MM.1S (cell line): ENCODE measurements around the gene GRIN1.

Source experiments
- DNase-seq: peaks from one replicate; pipeline ENCODE4 v3.0.0-alpha.2; 2015
- H2AFZ ChIP-seq: fragments of 300-600 bp; sonication (generic); 2 replicates; pipeline ENCODE4 v1.6.0; 2016; ENCODE audit warnings: antibody characterized with exemption, low read length
- H3F3A ChIP-seq: fragments of 300-600 bp; sonication (generic); 2 replicates; pipeline ENCODE4 v1.6.1; 2016; ENCODE audit warnings: mild to moderate bottlenecking, antibody characterized with exemption, low read length, moderate library complexity, mixed read lengths; ENCODE audit not compliant: insufficient read depth
- H3K27ac ChIP-seq: fragments of 300-600 bp; sonication (generic); 2 replicates; pipeline ENCODE4 v1.5.1; 2016; ENCODE audit warnings: mild to moderate bottlenecking, low read length
- H3K27me3 ChIP-seq: fragments of 300-600 bp; sonication (generic); replicated peaks from 2 replicates; pipeline ENCODE4 v1.6.0; 2016; ENCODE audit warnings: low read length; ENCODE audit not compliant: insufficient read depth
- H3K36me3 ChIP-seq: fragments of 300-600 bp; sonication (generic); replicated peaks from 2 replicates; pipeline ENCODE4 v1.6.1; 2016; ENCODE audit warnings: mild to moderate bottlenecking, low read length, mixed read lengths; ENCODE audit not compliant: insufficient read depth
- H3K4me1 ChIP-seq: fragments of 300-600 bp; sonication (generic); 2 replicates; pipeline ENCODE4 v1.6.1; 2016; ENCODE audit warnings: low read length, mixed read lengths
- H3K4me2 ChIP-seq: fragments of 300-600 bp; sonication (generic); 2 replicates; pipeline ENCODE4 v1.6.0; 2016; ENCODE audit warnings: low read depth, low read length
- H3K4me3 ChIP-seq: fragments of 300-600 bp; sonication (generic); 2 replicates; pipeline ENCODE4 v1.5.1; 2016; ENCODE audit warnings: low read length, mixed read lengths
- H3K79me2 ChIP-seq: fragments of 300-600 bp; sonication (generic); 2 replicates; pipeline ENCODE4 v1.6.1; 2016; ENCODE audit warnings: mixed run types, low read length, mixed read lengths
- H3K9ac ChIP-seq: fragments of 300-600 bp; sonication (generic); 2 replicates; pipeline ENCODE4 v1.6.1; 2016; ENCODE audit warnings: low read length, mixed read lengths
- H3K9me2 ChIP-seq: fragments of 300-600 bp; sonication (generic); replicated peaks from 2 replicates; pipeline ENCODE4 v1.6.1; 2016; ENCODE audit warnings: mild to moderate bottlenecking, low read length, mixed read lengths; ENCODE audit not compliant: insufficient read depth
- H3K9me3 ChIP-seq: fragments of 300-600 bp; sonication (generic); replicated peaks from 2 replicates; pipeline ENCODE4 v1.6.1; 2016; ENCODE audit warnings: mild to moderate bottlenecking, low read length, mixed read lengths; ENCODE audit not compliant: insufficient read depth
- H4K20me1 ChIP-seq: fragments of 300-600 bp; sonication (generic); 2 replicates; pipeline ENCODE4 v1.6.1; 2016; ENCODE audit warnings: mild to moderate bottlenecking, low read length, moderate library complexity, mixed read lengths; ENCODE audit not compliant: insufficient read depth
- CTCF ChIP-seq: fragments of 300-600 bp; sonication (generic); IDR thresholded peaks from 2 replicates; pipeline ENCODE4 v1.5.1; 2016; ENCODE audit warnings: antibody characterized with exemption, low read length, mixed read lengths
- EZH2 ChIP-seq: fragments of 300-600 bp; sonication (generic); optimal IDR thresholded peaks from 2 replicates; pipeline ENCODE3; 2017; ENCODE audit warnings: low read depth, mild to moderate bottlenecking, antibody characterized with exemption, low read length, mixed read lengths
- EZH2phosphoT487 ChIP-seq: fragments of 300-600 bp; sonication (generic); IDR thresholded peaks from 2 replicates; pipeline ENCODE4 v1.6.1; 2018; ENCODE audit warnings: antibody characterized with exemption, low read length

Gene GRIN1

GRCh38 chr9:137200311-137201204 is 61.6 kb downstream of the GRIN1 start, which contains the start of gene TPRN:
TPRN (minus strand) TSS chr9:137200741; CDS start chr9:137200711, 30 bp downstream.
- Histone ChIP-seq H3K9me2 (no peaks in the 10 kb centered on the region), H3K9ac (peak within 1 kb of the TSS; percentile 79), H3K79me2 (peaks cover 33% of the 10 kb centered on the region), H3K36me3 (no peaks in the 10 kb centered on the region), H3K27me3 (no peaks in the 10 kb centered on the region), H3K4me2 (peak within 1 kb of the TSS; percentile 97), H2AFZ (peak within 1 kb of the TSS; percentile 79), H4K20me1 (no peaks in the 10 kb centered on the region), H3K9me3 (no peaks in the 10 kb centered on the region), H3K4me1 (peaks cover 16% of the 10 kb centered on the region), H3K4me3 (peak within 1 kb of the TSS; percentile 92), H3K27ac (peak within 1 kb of the TSS; percentile 50; the same call in 1 of the 2 replicates), H3F3A (peaks cover 14% of the 10 kb centered on the region; the same call in 1 of the 2 replicates)
- peak; percentile 100 for DNase-seq
- TF ChIP-seq CTCF (no peak), EZH2 (no peak), EZH2phosphoT487 (no peak)

- Histone ChIP-seq H2AFZ (peak overlapping the region; percentile 79), H3K36me3 (no peaks in the 10 kb centered on the region), H3K4me2 (peak overlapping the region; percentile 97), H3K4me3 (peak overlapping the region; percentile 92), H3K79me2 (peaks cover 41% of the 10 kb centered on the region), H3K9ac (peak overlapping the region; percentile 79), H4K20me1 (no peaks in the 10 kb centered on the region), H3K27ac (peak overlapping the region; percentile 50; the same call in 1 of the 2 replicates), H3F3A (peaks cover 14% of the 10 kb centered on the region; the same call in 1 of the 2 replicates), H3K9me2 (no peaks in the 10 kb centered on the region), H3K27me3 (no peaks in the 10 kb centered on the region), H3K4me1 (peaks cover 18% of the 10 kb centered on the region), H3K9me3 (no peaks in the 10 kb centered on the region)
- no peak for DNase-seq
- TF ChIP-seq CTCF (no peak), EZH2phosphoT487 (no peak), EZH2 (no peak)
Observed at GRCh38 chr9:137201205-137201868, 62.4 kb downstream of the GRIN1 start.

GRCh38 chr9:137202966-137203365 is 64.0 kb downstream of the GRIN1 start:
- Histone ChIP-seq H3K4me3 (no peak overlapping the region), H3K9me3 (no peaks in the 10 kb centered on the region), H3F3A (peaks cover 14% of the 10 kb centered on the region; the same call in 1 of the 2 replicates), H3K36me3 (no peaks in the 10 kb centered on the region), H3K79me2 (peaks cover 54% of the 10 kb centered on the region), H3K4me1 (peaks cover 24% of the 10 kb centered on the region), H4K20me1 (no peaks in the 10 kb centered on the region), H2AFZ (no peak overlapping the region), H3K27ac (no peak overlapping the region), H3K9me2 (no peaks in the 10 kb centered on the region), H3K9ac (no peak overlapping the region), H3K27me3 (no peaks in the 10 kb centered on the region), H3K4me2 (no peak overlapping the region)
- no peak for DNase-seq
- TF ChIP-seq CTCF (no peak), EZH2phosphoT487 (no peak), EZH2 (no peak)
